Neuron (in vitro differentiated cells): ENCODE data around the gene FH.

Experiments used
- H2AFZ ChIP-seq: one replicate; pipeline ENCODE4 v1.6.1; 2013; ENCODE audit warnings: low read depth, mild to moderate bottlenecking, inconsistent platforms, low read length, moderate library complexity
- H3K27me3 ChIP-seq: one replicate; pipeline ENCODE4 v1.6.1; 2013; ENCODE audit warnings: low read length; ENCODE audit not compliant: insufficient read depth
- H3K36me3 ChIP-seq: one replicate; pipeline ENCODE4 v1.6.1; 2013; ENCODE audit warnings: low read length; ENCODE audit not compliant: insufficient read depth
- H3K4me1 ChIP-seq: one replicate; pipeline ENCODE4 v1.6.1; 2013; ENCODE audit warnings: low read length; ENCODE audit not compliant: insufficient read depth
- H3K4me3 ChIP-seq: 2 replicates; pipeline ENCODE4 v1.5.1; 2013; ENCODE audit warnings: mild to moderate bottlenecking, low read length, moderate library complexity
- H3K9me3 ChIP-seq: one replicate; pipeline ENCODE4 v1.6.1; 2013; ENCODE audit warnings: low read length

FH gene

DNA sequence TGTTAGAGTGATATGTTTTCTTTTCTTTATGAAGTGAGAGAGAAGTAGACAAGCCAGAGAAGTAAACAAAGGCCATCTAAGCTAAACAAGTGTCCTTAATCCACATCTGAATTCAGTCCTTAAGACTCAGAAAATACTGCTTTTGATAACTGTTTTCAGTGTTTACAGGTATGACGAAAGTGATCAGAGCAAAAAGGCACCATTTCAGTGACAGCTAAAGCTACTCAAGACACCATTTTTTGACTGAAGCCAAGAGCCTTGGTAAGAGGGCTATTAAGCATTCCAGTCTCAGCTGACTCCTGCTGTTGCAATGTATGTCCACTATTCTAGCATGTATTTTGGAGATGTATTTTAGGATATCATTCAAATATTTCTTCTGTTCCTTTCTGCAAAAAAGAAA, 16.7 kb upstream of the FH start:
- Histone ChIP-seq H3K27me3 (peaks cover 9% of the 10 kb centered on the region), H3K4me3 (no peak overlapping the region), H2AFZ (no peak overlapping the region), H3K4me1 (peaks cover 11% of the 10 kb centered on the region), H3K9me3 (no peaks in the 10 kb centered on the region), H3K36me3 (no peaks in the 10 kb centered on the region)

DNA sequence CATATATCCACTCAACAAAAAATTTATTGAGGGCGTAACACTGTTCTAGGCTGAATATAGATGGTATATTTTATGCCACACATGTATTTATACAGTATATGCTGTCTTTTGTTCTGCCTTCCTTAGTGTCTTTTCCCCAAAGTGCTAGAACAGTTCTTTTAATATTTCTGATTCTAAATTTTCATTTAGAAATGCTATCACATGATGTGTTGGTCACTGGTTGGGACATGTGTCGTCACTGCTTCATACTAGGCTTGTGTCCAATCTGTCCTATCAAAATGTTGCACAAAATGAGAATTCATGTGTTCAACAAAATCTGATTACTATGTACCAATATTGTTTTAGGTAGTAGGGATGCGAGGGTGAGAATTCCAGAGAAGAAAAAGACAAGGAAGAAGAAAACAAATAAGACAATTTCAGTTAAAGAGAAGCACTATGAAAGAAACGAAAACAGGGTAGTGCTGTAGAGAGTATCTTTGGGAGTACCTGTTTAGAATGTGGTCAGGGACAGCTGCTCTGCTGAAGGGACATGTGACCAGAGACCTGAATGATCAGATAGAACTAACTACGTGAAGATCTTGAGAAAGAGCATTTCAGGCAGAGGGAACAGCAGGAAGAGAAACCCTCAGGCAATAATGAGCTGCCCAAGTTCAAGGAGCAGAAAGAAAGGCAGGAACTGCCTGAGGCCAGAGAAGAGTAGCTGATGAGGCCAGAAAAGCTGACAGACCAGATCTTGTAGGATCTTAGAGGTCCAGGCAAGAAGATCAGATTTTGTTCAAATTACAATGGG, 14.0 kb upstream of the FH start:
- H3K36me3 ChIP-seq, result no peaks in the 10 kb centered on the region
- no peaks in the 10 kb centered on the region for H3K9me3 ChIP-seq
- peaks cover 13% of the 10 kb centered on the region for H3K4me1 ChIP-seq
- H2AFZ ChIP-seq, result no peak overlapping the region
- peaks cover 9% of the 10 kb centered on the region for H3K27me3 ChIP-seq
- H3K4me3 ChIP-seq, result no peak overlapping the region

DNA sequence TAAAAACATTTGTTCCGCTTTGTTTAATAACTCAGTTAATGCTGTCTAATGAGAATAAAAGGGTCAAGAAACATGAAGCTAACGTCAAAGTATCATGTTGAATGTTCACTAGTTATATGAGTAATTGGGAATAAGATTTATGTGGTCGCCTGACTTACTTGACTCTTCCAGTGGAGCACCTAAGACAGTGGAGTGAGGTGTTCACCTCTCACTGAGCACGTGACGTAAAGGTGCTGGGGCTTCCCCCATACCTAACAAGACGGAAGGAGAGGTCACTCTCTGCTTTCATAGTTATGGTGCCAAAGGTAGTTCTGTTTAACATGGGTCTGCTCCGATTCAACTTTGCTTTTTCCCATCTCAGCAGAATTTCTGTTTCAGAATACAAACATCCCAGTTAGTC, 13.3 kb upstream of the FH start:
- Histone ChIP-seq H3K4me3 (no peak overlapping the region), H3K27me3 (peaks cover 6% of the 10 kb centered on the region), H2AFZ (no peak overlapping the region), H3K4me1 (peaks cover 13% of the 10 kb centered on the region), H3K36me3 (no peaks in the 10 kb centered on the region), H3K9me3 (no peaks in the 10 kb centered on the region)

DNA sequence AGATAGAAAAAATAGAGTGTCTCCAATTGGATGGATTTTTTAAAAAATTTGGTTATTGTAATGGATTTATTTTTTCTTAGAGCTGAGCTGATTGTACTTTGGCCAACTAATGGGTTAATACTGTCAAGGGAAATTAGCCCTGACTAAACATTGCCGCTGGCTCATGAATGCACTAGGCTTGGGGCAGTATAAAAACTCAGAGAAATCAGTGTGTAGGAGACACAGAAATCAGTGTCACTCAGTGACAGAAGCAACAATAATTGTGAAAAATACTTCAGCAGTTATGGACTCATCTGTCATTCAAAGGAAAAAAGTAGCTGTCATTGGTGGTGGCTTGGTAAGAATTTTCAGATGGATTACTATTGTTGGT, 12.6 kb upstream of the FH start, which contains the start of gene KMO:
Gene KMO, plus strand, starts transcription at position 217 of the 370 bp plus-strand sequence. Its CDS starts 67 bp downstream, at position 284.
- peak within 1 kb of the TSS; percentile 80 for H2AFZ ChIP-seq
- no peaks in the 10 kb centered on the region for H3K36me3 ChIP-seq
- no peaks in the 10 kb centered on the region for H3K9me3 ChIP-seq
- peaks cover 6% of the 10 kb centered on the region for H3K27me3 ChIP-seq
- peaks cover 13% of the 10 kb centered on the region for H3K4me1 ChIP-seq
- H3K4me3 ChIP-seq, result peak within 1 kb of the TSS; percentile 42

DNA sequence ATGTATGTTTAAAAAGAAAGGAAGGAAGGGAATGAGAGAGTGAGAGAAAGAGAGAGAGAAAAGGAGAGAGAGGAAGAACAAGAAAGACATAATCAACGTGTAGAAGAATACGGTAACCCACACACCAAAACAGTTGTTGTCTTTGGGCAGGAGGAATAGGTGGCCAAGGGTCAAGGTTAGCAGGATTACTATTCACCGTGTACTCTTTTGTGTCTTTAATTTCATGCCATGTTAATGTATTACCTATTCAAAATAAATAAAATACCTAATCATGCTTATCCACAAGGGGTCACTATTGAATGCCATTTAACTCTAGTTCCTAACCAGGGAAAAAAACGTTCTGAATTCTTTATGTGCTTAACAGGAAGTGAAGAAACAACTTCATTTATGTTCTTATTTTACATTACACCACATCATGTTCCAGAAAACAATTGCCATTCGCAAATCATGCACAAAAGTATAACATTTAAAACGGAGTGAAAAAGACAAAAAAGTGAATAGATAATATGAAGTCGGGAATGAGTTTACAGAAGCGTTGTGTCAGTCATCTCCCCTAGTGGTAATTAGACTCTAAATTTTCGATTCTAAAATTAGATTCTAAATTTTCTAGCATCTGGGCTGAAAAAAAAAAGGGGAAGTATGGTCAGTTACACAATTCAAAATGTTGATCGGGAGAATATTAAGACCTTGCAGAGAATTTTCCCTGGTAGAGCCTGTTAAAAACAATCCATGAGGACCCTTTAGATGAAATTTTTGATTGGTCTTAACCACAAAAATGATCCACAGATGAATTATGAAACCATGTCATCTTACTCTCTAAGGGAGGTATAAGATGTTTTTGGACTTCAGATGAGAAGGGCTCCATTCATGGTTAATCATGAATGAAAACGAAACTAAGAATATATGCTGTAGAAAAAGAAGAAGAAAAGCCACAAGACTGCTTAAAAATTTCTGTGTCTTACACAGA, 11.9 kb upstream of the FH start:
- H3K9me3 ChIP-seq, result no peaks in the 10 kb centered on the region
- H3K4me1 ChIP-seq, result peaks cover 9% of the 10 kb centered on the region
- H3K36me3 ChIP-seq, result no peaks in the 10 kb centered on the region
- peak overlapping the region; percentile 80 for H2AFZ ChIP-seq
- peaks cover 6% of the 10 kb centered on the region for H3K27me3 ChIP-seq
- peak overlapping the region; percentile 42 for H3K4me3 ChIP-seq

DNA sequence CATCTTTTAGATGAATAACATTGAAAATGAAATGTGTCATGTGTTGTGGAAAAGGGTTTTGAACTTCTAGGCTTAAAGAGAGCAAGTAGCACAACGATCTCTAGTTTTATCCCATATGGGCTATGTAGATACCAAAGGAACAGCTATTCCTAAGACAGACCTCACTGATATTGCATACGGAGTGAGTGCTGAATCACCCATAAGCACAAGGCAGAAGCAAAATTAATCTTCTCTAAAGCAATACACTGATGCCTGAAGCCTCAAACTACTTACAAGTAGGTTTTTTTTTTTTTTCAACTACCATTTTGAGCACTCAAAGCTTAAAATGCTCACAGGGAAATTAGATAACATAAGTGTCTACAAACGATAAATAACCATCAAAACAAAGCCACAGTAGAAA, 7.6 kb upstream of the FH start:
- H3K36me3 ChIP-seq, result no peaks in the 10 kb centered on the region
- H3K4me3 ChIP-seq, result no peak overlapping the region
- no peak overlapping the region for H2AFZ ChIP-seq
- no peaks in the 10 kb centered on the region for H3K9me3 ChIP-seq
- H3K4me1 ChIP-seq, result peaks cover 8% of the 10 kb centered on the region
- peaks cover 2% of the 10 kb centered on the region for H3K27me3 ChIP-seq

DNA sequence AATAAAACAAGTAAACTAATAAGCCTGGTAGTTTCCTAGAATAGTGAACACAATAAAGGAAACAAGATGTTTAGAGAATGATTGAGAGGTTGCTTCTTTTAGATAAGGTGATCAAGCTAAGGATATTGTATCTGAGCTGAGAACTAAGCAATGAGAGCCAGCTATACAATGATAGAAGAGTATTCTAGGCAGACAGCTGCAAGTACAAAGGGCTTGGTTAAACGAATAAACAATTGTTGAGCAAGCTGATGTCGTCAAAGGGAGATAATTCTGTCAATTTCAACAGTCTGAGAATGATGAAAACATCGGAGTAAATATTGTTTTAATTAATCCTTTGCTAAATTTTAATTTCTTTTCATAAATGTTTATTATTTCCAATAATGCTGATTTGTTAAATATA, 5.5 kb upstream of the FH start:
- Histone ChIP-seq H3K36me3 (no peaks in the 10 kb centered on the region), H3K4me3 (no peak overlapping the region), H3K9me3 (no peaks in the 10 kb centered on the region), H3K27me3 (peaks cover 2% of the 10 kb centered on the region), H3K4me1 (peaks cover 5% of the 10 kb centered on the region), H2AFZ (no peak overlapping the region)

DNA sequence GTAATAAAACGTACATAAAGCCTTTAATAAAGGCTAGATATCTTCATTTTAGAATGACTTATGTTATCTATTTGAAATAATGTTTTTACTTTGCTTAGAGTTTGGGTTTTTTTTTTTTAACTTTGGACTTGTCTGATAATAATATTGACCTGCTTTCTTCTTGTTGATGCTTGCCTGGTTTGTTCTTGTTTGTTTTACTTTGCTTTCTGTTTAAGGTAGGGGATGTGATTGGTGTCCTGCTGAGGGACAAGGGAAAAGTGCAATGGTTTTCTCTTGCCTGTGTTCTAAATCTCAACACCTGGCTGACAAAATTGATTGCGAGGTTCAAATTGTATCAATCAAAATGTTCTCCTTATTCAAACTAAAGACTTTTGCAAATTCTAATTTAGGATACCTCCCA, 2.2 kb upstream of the FH start:
- no peaks in the 10 kb centered on the region for H3K9me3 ChIP-seq
- peaks cover 2% of the 10 kb centered on the region for H3K27me3 ChIP-seq
- H3K4me1 ChIP-seq, result peaks cover 16% of the 10 kb centered on the region
- H3K36me3 ChIP-seq, result no peaks in the 10 kb centered on the region
- no peak overlapping the region for H2AFZ ChIP-seq
- H3K4me3 ChIP-seq, result no peak overlapping the region

DNA sequence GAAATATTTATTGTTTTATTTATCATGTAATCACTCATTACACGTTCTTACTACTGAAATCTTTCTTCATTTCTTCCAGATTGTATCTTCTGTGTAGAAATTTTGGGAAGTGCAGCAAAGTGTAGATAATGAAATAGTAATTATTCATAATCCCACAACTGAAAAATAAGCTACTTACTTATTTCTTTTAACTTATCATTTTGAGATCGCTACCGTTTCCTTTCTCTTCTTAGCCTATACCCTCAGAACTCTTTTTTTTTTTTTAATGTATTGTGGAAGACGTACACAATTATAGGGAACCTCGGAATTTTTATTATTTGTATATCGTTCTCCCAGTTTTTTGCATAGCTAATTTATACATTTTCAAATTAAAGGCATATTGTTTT, 518 bp upstream of the FH start:
- Histone ChIP-seq H3K36me3 (peaks cover 8% of the 10 kb centered on the region), H3K4me1 (peaks cover 18% of the 10 kb centered on the region), H3K4me3 (peak overlapping the region; percentile 55), H3K9me3 (no peaks in the 10 kb centered on the region), H3K27me3 (peaks cover 2% of the 10 kb centered on the region), H2AFZ (peak overlapping the region; percentile 77)

DNA sequence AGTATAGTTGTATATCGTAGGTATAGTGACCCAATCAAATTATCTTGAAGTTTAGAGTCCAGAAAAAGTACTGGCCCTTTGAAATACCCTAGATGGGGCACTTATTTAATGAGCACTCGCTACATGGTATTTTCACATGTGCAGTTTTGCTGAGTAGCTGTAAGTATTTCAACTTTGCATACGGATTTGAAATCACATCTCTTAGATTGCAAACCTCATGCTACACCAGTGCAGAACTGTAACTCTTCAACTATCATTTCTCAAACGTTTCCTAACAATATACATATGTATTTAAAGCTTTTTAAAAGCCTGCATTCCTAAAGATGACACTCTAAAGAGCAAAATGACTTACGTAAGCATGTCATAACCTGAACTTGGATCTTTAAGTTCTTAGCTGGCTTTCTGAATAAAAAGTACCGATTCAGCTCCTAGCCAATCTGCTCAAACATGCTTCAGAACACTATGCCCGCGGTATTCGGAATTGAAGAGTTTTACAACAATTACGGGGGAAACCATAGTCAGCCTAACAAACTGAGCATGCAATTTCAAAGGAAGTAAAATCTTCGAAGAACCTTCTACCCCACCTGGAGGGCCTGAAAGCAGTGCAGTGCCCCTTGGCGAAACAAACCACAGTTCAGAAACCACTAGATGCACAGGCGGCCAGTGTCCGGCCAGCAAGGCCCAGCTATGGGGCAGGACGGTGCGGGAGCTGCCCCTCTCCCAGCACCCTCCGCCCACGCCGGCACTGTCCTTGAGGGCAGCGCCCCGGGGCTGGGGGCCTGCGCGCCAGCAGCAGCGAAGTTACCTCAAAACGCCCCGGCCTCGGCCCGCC, 863 bp downstream of the FH start:
- Histone ChIP-seq H2AFZ (peak overlapping the region; percentile 58), H3K27me3 (peaks cover 2% of the 10 kb centered on the region), H3K4me1 (peaks cover 22% of the 10 kb centered on the region), H3K9me3 (no peaks in the 10 kb centered on the region), H3K36me3 (peaks cover 8% of the 10 kb centered on the region), H3K4me3 (peak overlapping the region; percentile 55)

DNA sequence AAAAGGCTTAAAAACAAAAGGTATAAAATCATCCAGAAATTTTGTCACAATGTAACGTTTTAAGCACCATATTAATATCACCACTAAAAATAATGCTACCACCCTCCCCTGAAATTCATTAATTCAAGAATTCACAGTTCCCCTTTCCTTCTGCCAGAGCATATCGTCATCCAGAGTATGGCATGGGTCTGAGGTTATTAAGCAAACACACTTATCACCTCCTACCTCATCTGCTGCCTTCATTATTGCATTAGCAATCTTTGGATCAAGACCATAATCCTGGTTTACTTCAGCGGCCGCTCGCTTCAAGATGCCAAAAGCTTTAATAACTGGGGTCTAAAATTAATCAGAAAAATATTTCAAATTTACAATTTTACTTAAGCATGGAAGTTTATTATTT, 6.2 kb downstream of the FH start:
- Histone ChIP-seq H3K36me3 (peaks cover 44% of the 10 kb centered on the region), H3K4me3 (no peak overlapping the region), H2AFZ (no peak overlapping the region), H3K27me3 (no peaks in the 10 kb centered on the region), H3K4me1 (peaks cover 13% of the 10 kb centered on the region), H3K9me3 (no peaks in the 10 kb centered on the region)

DNA sequence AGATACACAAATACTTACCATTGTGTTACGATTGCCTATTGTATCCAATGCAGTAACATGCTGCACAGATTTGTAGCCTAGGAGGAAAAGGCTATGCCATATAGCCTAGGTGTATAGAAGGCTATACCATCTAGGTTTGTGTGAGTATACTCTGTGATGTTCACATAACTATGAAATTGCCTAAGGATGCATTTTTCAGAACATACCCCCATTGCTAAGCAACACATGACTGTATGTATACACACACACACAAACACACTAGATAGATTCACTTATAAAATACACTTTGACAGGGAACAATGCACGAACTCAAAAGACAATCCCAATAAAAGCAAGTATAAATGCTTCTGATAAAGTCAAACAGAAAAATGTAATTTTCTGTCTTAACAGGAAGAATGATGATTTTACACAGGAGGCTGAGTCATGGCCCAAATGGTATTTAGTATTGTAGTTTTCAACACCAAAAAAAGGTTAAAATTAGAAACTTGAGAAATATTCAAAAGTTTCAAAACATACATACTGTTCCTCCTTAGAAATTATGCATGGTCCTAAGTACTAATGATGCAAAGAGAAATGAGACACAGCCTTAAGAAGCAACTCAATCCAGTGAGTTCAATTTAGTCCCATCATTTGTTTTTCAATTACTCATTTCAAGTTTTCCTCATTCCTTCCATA, 12.2 kb downstream of the FH start:
- H2AFZ ChIP-seq, result no peak overlapping the region
- peaks cover 84% of the 10 kb centered on the region for H3K36me3 ChIP-seq
- no peaks in the 10 kb centered on the region for H3K27me3 ChIP-seq
- no peaks in the 10 kb centered on the region for H3K9me3 ChIP-seq
- H3K4me3 ChIP-seq, result no peak overlapping the region
- H3K4me1 ChIP-seq, result no peaks in the 10 kb centered on the region
